ENCODE data around the gene AFAP1.

AFAP1 gene

DNA sequence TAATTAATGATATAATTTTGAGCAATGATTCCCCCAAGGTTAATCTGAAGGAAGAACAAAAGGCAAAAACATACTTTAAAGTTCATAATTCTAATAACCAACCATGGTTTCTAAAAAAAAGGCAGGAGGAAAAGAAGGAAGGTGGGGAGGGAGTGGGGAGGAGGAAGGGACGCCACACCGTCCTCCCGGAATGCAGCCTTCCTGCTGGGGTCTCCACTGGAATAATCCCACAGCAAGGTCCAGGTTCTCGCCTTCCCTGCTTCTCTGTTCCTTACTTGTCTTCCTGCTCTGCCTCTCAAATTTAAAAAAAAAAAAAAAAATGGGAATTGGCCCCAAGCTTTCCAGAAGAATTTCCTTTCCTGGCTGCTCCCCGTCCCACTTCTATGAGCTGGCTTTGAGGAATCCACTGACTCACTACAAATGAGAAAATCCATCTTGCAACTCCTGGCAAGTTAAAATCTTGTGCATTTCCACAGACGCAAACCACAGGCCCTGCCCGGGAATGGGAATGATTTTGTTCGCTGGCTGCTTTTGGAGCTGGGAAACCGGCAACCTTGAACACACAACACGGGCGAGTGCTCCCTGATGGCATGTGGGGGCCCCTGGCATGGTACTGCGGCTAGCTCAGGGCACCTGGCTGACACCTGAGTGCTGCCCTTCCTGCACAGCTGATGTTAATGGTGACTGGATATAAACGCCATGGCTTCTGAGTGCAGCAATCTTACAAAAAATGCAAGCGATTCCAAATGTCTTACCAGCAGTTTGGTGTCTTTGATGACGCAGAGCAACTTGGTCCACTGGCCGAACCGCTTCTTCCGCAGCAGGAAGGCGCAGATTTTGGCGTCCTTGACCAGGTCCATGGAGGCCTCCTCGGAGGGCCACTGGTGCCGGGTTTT is 97.0 kb downstream of the AFAP1 start:
- Histone ChIP-seq H3K4me3 (peak overlapping the region; percentile 40), H3K27ac (peak overlapping the region; percentile 91 to 97)
- DNase-seq (ENCODE audit: low spot score) = peak; percentile 93
- no peak for TF ChIP-seq CTCF (IDR thresholded peaks at IDR 0.05)

GRCh38 chr4:7841894-7842293 is 97.8 kb downstream of the AFAP1 start:
- Histone ChIP-seq H3K27ac (peak overlapping the region; percentile 79 to 91), H3K4me3 (no peak overlapping the region)
- no peak for TF ChIP-seq CTCF (IDR thresholded peaks at IDR 0.05)
- no peak for DNase-seq (ENCODE audit: low spot score)

DNA sequence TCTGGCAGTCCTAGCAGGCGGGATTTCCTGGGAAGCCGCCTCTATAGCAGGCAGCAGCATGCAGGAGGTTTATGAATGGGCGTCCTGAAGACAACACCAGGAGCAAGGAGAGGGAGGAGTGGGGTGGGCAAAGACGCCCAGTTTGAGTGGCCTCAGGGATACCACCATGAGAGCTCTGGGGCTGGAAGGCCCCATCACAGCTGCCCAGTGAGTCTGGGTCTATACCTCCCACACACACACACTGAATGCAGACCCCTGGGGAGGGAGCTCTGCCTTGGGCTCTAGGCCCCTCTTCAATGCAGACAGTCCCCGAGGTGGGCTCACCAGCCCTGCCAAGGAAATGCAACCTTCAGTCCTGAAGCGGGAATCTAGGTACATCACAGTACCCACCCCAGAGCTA is 98.6 kb downstream of the AFAP1 start:
- peak overlapping the region; percentile 79 to 91 for H3K27ac ChIP-seq
- DNase-seq (ENCODE audit: low spot score) = no peak
- no peak for TF ChIP-seq CTCF (IDR thresholded peaks at IDR 0.05)
- H3K4me3 ChIP-seq = no peak overlapping the region

DNA sequence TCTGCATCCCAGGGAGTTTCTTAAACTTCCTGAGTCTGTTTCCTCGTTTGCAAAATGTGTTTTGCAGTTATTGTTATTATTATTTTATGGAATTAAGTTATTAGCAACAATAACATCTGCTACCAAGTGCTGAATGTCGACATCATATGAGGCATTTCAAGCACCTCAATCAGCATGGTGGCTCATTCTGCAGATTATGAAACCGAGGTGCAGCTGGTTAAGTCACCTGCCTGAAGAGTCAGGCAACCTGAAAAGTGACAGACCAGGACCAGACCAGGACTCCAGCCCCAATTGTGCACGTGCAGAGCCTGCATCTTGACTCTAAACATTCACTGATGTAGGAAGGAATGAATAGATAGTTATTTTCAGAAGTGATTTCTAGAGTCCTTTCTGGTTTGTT is 99.8 kb downstream of the AFAP1 start:
- Histone ChIP-seq H3K27ac (peak overlapping the region in 1 of 2 donors; percentile 20), H3K4me3 (no peak overlapping the region)
- no peak for DNase-seq (ENCODE audit: low spot score)
- TF ChIP-seq CTCF (IDR thresholded peaks at IDR 0.05) = no peak

- peak; percentile 53 for DNase-seq (ENCODE audit: low spot score)
- TF ChIP-seq CTCF (IDR thresholded peaks at IDR 0.05) = no peak
- Histone ChIP-seq H3K27ac (no peak overlapping the region), H3K4me3 (no peak overlapping the region)
Measured at GRCh38 chr4:7838136-7838782, 101.4 kb downstream of the AFAP1 start.

DNA sequence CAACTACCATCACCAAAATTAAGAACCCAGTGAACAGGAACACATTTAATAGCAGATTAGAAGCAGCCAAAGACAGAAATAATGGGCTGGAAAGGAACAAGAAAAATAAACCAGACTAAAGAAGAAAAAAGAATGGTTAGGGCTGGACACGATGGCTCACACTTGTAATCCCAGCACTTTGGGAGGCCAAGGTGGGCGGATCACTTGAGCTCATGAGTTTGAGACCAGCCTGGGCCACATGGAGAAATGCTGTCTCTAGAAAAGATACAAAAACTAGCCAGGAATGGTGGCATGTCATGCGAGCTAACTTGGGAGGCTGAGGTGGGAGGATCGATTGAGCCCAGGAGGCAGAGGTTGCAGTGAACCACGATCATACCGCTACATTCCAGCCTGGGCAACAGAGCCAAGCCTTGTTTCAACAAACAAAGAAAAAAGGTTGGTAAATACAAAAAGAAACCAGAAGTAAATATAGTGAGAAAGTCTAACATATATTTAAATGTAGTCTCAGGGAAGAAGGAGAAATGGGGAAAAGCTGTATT is 102.0 kb downstream of the AFAP1 start:
- no peak for TF ChIP-seq CTCF (IDR thresholded peaks at IDR 0.05)
- Histone ChIP-seq H3K27ac (peak overlapping the region in 1 of 2 donors; percentile 9), H3K4me3 (no peak overlapping the region)
- DNase-seq (ENCODE audit: low spot score) = no peak
